H1 (cell line): ENCODE measurements around the gene CC2D1A. TPM values are rescaled to one million over a fixed set of nuclear protein-coding genes. Genes with fewer than 3 reads are reported as not detected.

ENCODE experiments used
- CTCF ChIA-PET: fragments of 300-600 bp; sonication (Branson Sonifier 250); formaldehyde crosslinking; loops from one replicate; lab custom pipeline; 2021; ENCODE audit not compliant: partially characterized antibody; lab: Charles Lee
- POLR2A ChIA-PET: fragments of 300-600 bp; sonication (Branson Sonifier 250); formaldehyde crosslinking; loops from one replicate; lab custom pipeline; 2021; ENCODE audit warnings: inconsistent platforms; ENCODE audit not compliant: partially characterized antibody; lab: Charles Lee
- DNase-seq, 2 experiments: peaks; one replicate each; pipeline versions ENCODE4 v3.0.0 to v3.0.0-alpha.2; 2010 to 2022; ENCODE audit warnings: low spot score in 2 of 2, low read depth in 1 of 2, mixed read lengths in 1 of 2
- FAIRE-seq: peaks from 2 replicates; lab custom pipeline; 2011; peaks lifted over from hg19 to GRCh38; lab: Jason Lieb, UNC
- H2AFZ ChIP-seq: 2 replicates; pipeline ENCODE4 v1.8.1; 2012; ENCODE audit warnings: low read length, inconsistent platforms
- H2AK5ac ChIP-seq: 2 replicates; pipeline ENCODE4 v1.6.1; 2013; ENCODE audit warnings: low read depth, low read length
- H2BK120ac ChIP-seq: replicated peaks from 2 replicates; pipeline ENCODE3; 2013; ENCODE audit warnings: low read depth, low read length, inconsistent platforms
- H2BK12ac ChIP-seq: 2 replicates; pipeline ENCODE4 v1.6.1; 2013; ENCODE audit warnings: low read depth, low read length
- H2BK15ac ChIP-seq: 2 replicates; pipeline ENCODE4 v1.6.1; 2013; ENCODE audit warnings: low read length
- H2BK20ac ChIP-seq: 2 replicates; pipeline ENCODE4 v1.6.1; 2013; ENCODE audit warnings: low read length
- H2BK5ac ChIP-seq: 2 replicates; pipeline ENCODE4 v1.6.1; 2013; ENCODE audit warnings: low read depth, low read length
- H3K14ac ChIP-seq: 2 replicates; pipeline ENCODE4 v1.6.1; 2013; ENCODE audit warnings: inconsistent platforms; ENCODE audit not compliant: insufficient read length
- H3K18ac ChIP-seq: 2 replicates; pipeline ENCODE4 v1.6.1; 2013; ENCODE audit warnings: low read length; ENCODE audit errors: extremely low read depth
- H3K23ac ChIP-seq: 2 replicates; pipeline ENCODE4 v1.6.1; 2013; ENCODE audit warnings: inconsistent platforms; ENCODE audit not compliant: insufficient read length
- H3K23me2 ChIP-seq: 2 replicates; pipeline ENCODE4 v1.6.1; 2013; ENCODE audit warnings: low read depth, low read length
- H3K27ac ChIP-seq: 2 replicates; pipeline ENCODE4 v1.6.1; 2011; ENCODE audit warnings: low read depth, low read length, inconsistent platforms
- H3K27me3 ChIP-seq, 4 experiments: replicated peaks in 1 of 4; 1 replicate in 1 of 4; 2 replicates in 3 of 4; pipeline versions ENCODE4 v1.6.1 to v1.8.1; 2011 to 2013; ENCODE audit warnings: low read length in 3 of 4, mild to moderate bottlenecking in 3 of 4, inconsistent platforms in 2 of 4, mixed read lengths in 2 of 4, moderate library complexity in 1 of 4; ENCODE audit not compliant: control insufficient read depth in 3 of 4, insufficient read depth in 3 of 4; ENCODE audit errors: extremely low read depth in 1 of 4
- H3K36me3 ChIP-seq, 4 experiments: 2 replicates each; pipeline versions ENCODE4 v1.6.1 to v1.8.1; 2011 to 2013; ENCODE audit warnings: mild to moderate bottlenecking in 4 of 4, low read length in 3 of 4, moderate library complexity in 2 of 4, control low read depth in 1 of 4, inconsistent platforms in 1 of 4; ENCODE audit not compliant: insufficient read depth in 4 of 4, control insufficient read depth in 2 of 4
- H3K4ac ChIP-seq: replicated peaks from 2 replicates; pipeline ENCODE3; 2013; ENCODE audit warnings: low read length, low read depth, mixed read lengths, inconsistent platforms; ENCODE audit not compliant: insufficient read length
- H3K4me1 ChIP-seq, 4 experiments: replicated peaks in 1 of 4; 1 replicate in 1 of 4; 2 replicates in 3 of 4; pipeline versions ENCODE4 v1.6.1 to v1.8.1; 2011 to 2013; ENCODE audit warnings: low read length in 3 of 4, inconsistent platforms in 2 of 4, mixed read lengths in 1 of 4; ENCODE audit not compliant: insufficient read depth in 4 of 4, control insufficient read depth in 3 of 4
- H3K4me2 ChIP-seq, 2 experiments: 2 replicates each; pipeline versions ENCODE4 v1.6.1 to v1.8.1; 2011 to 2013; ENCODE audit warnings: low read depth in 2 of 2, low read length in 2 of 2, control low read depth in 1 of 2, inconsistent platforms in 1 of 2, mild to moderate bottlenecking in 1 of 2; ENCODE audit not compliant: insufficient read depth in 1 of 2
- H3K4me3 ChIP-seq, 4 experiments: fragments of 200-600, 300-600 bp in 1 of 4; sonication (generic), shearing (Covaris generic), sonication (Bioruptor Twin) in 1 of 4; 2 replicates each; pipeline versions ENCODE4 v1.5.1 to v1.8.1; 2011 to 2016; ENCODE audit warnings: low read length in 4 of 4, low read depth in 3 of 4, control low read depth in 2 of 4, inconsistent platforms in 2 of 4, mild to moderate bottlenecking in 2 of 4, mixed read lengths in 1 of 4, moderate library complexity in 1 of 4; ENCODE audit not compliant: insufficient read depth in 2 of 4; ENCODE audit errors: extremely low read depth in 1 of 4
- H3K56ac ChIP-seq: replicated peaks from 2 replicates; pipeline ENCODE3; 2013; ENCODE audit warnings: low read depth, mild to moderate bottlenecking, mixed read lengths, low read length, inconsistent platforms; ENCODE audit not compliant: insufficient read length
- H3K79me1 ChIP-seq: 2 replicates; pipeline ENCODE4 v1.6.1; 2013; ENCODE audit warnings: low read depth, low read length, control low read depth
- H3K79me2 ChIP-seq, 2 experiments: 2 replicates each; pipeline versions ENCODE4 v1.6.1 to v1.8.1; 2012 to 2013; ENCODE audit warnings: low read length in 2 of 2, mild to moderate bottlenecking in 2 of 2, inconsistent platforms in 1 of 2; ENCODE audit not compliant: insufficient read depth in 2 of 2, control insufficient read depth in 1 of 2
- H3K9ac ChIP-seq, 4 experiments: replicated peaks in 1 of 4; 1 replicate in 1 of 4; 2 replicates in 3 of 4; pipeline versions ENCODE4 v1.6.1 to v1.8.1; 2011 to 2013; ENCODE audit warnings: low read depth in 3 of 4, low read length in 3 of 4, control low read depth in 2 of 4, mild to moderate bottlenecking in 2 of 4, moderate library complexity in 2 of 4, inconsistent platforms in 1 of 4; ENCODE audit errors: extremely low read depth in 1 of 4
- H3K9me3 ChIP-seq, 2 experiments: 2 replicates each; pipeline versions ENCODE4 v1.6.1 to v1.8.1; 2012 to 2013; ENCODE audit warnings: mild to moderate bottlenecking in 2 of 2, moderate library complexity in 2 of 2, control low read depth in 1 of 2, inconsistent platforms in 1 of 2, low read depth in 1 of 2, low read length in 1 of 2, mixed read lengths in 1 of 2; ENCODE audit not compliant: insufficient read depth in 2 of 2
- H4K20me1 ChIP-seq, 2 experiments: replicated peaks in 1 of 2; 2 replicates each; pipeline versions ENCODE3 to v1.8.1; 2011 to 2013; ENCODE audit warnings: inconsistent platforms in 2 of 2, low read length in 2 of 2, mild to moderate bottlenecking in 1 of 2; ENCODE audit not compliant: insufficient read depth in 2 of 2, control insufficient read depth in 1 of 2
- H4K5ac ChIP-seq: 2 replicates; pipeline ENCODE4 v1.6.1; 2013; ENCODE audit warnings: low read length, low read depth, mixed read lengths, inconsistent platforms; ENCODE audit not compliant: insufficient read length
- H4K8ac ChIP-seq: 2 replicates; pipeline ENCODE4 v1.8.0; 2013; ENCODE audit warnings: mild to moderate bottlenecking, moderate library complexity, low read length, inconsistent platforms; ENCODE audit not compliant: insufficient read depth; ENCODE audit errors: extremely low read depth
- H4K91ac ChIP-seq: replicated peaks from 2 replicates; pipeline ENCODE3; 2013; ENCODE audit warnings: low read length, mixed read lengths, inconsistent platforms; ENCODE audit not compliant: insufficient read length
- KDM4A ChIP-seq: IDR thresholded peaks from one replicate; pipeline ENCODE4 v1.7.1; 2012; ENCODE audit warnings: low read depth, mild to moderate bottlenecking, moderate library complexity, low read length, inconsistent platforms; ENCODE audit not compliant: severe bottlenecking
- SIRT6 ChIP-seq: IDR thresholded peaks from one replicate; pipeline ENCODE4 v1.7.1; 2012; ENCODE audit warnings: low read length, inconsistent platforms
- SP2 ChIP-seq: IDR thresholded peaks from 2 replicates; pipeline ENCODE4 v1.6.1; 2012; ENCODE audit warnings: mild to moderate bottlenecking, low read length, inconsistent platforms
- TBP ChIP-seq: IDR thresholded peaks from 2 replicates; pipeline ENCODE4 v1.6.1; 2011; ENCODE audit warnings: low read depth, low read length, improper control_type of control experiment
- WGBS, 2 experiments: shearing (Covaris generic) in 1 of 2; methylation state at CpG; one replicate each; pipeline versions ENCODE4 v1.1.6 to v1.1.7; 2013 to 2015; ENCODE audit warnings: low lambda C conversion rate in 2 of 2, mixed read lengths in 2 of 2, inconsistent platforms in 1 of 2, low coverage in 1 of 2, missing lambda C conversion rate in 1 of 2; ENCODE audit not compliant: insufficient replicate concordance in 2 of 2, insufficient coverage in 1 of 2, insufficient read length in 1 of 2; ENCODE audit errors: extremely low coverage in 1 of 2, missing lambda C conversion rate in 1 of 2; 5-methylcytosine and 5-hydroxymethylcytosine counted together
- polyA plus RNA-seq, 7 experiments: library from polyadenylated mRNA; depleted of rRNA in 3 of 7; stranded (reverse) in 5 of 7; unstranded in 2 of 7; fragments of >200 nt in 5 of 7; fragments of 200-250 nt in 2 of 7; gene quantifications; 1 replicate in 5 of 7; 2 replicates in 1 of 7; 4 replicates in 1 of 7; pipeline versions ENCODE4 v1.2.1 to v1.2.3, GENCODE V29; 2011 to 2013; ENCODE audit warnings: missing spikeins in 2 of 7, mixed read lengths in 2 of 7
- total RNA-seq: library from RNA; stranded (reverse); fragmentation: NEBNext Ultra II Directional; extraction: Animal tissue kit (Norgen Biotek cat#: 25700); gene quantifications from 2 replicates; pipeline ENCODE4 v1.2.1, GENCODE V29; 2021
- TF ChIP-seq, protein P1 (sequence below), 3 experiments: IDR thresholded peaks; 1 replicate in 2 of 3; 2 replicates in 1 of 3; pipeline versions ENCODE4 v1.5.1 to v1.6.1; 2011; ENCODE audit warnings: low read length in 3 of 3, mild to moderate bottlenecking in 3 of 3, inconsistent platforms in 2 of 3, low read depth in 1 of 3, moderate library complexity in 1 of 3; ENCODE audit not compliant: insufficient read depth in 1 of 3; ENCODE audit errors: control extremely low read depth in 1 of 3
- TF ChIP-seq, protein P2 (sequence below): IDR thresholded peaks from 2 replicates; pipeline ENCODE4 v1.6.1; 2011; ENCODE audit warnings: low read length, improper control_type of control experiment

The CC2D1A gene
- total and polyA plus RNA-seq, 2 of the 8 experiments (the other 6 are each of a cell fraction or from before 2014, with no cell fraction given), result 12.5 to 33.0 TPM

GRCh38 chr19:13978351-13979243 is 72.6 kb downstream of the CC2D1A start:
- Histone ChIP-seq H3K4me1 (peaks cover 0 to 18% (median 10%) of the 10 kb centered on the region in 4 experiments; a peak in 4 of 7 replicates), H2AFZ (no peak overlapping the region), H3K23me2 (peaks cover 2% of the 10 kb centered on the region; the same call in 1 of the 2 replicates), H3K4ac (no peak overlapping the region), H3K79me1 (no peaks in the 10 kb centered on the region), H3K4me3 (peak overlapping the region; percentile 42 to 70 (median 44)), H2BK5ac (peak overlapping the region; percentile 81; the same call in 1 of the 2 replicates), H2BK120ac (no peak overlapping the region), H2BK12ac (no peak overlapping the region), H3K18ac (peak overlapping the region; percentile 83), H3K27me3 (no peaks in the 10 kb centered on the region), H2BK20ac (no peak overlapping the region), H3K79me2 (no peaks in the 10 kb centered on the region), H3K27ac (peak overlapping the region; percentile 56; the same call in 1 of the 2 replicates), H4K20me1 (no peaks in the 10 kb centered on the region), H3K56ac (peak overlapping the region; percentile 4), H4K8ac (peak overlapping the region; percentile 81), H2AK5ac (0 out of 2 replicates have a peak overlapping the region, but pooled peaks have one; percentile 86), H3K9me3 (no peaks in the 10 kb centered on the region), H3K4me2 (peak overlapping the region; percentile 63 to 67), H4K91ac (peak overlapping the region; percentile 95), H3K23ac (no peak overlapping the region), H3K36me3 (peaks cover 0 to 7% (median 0%) of the 10 kb centered on the region in 4 experiments; a peak in 1 of 8 replicates), H3K14ac (no peak overlapping the region), H3K9ac (peak overlapping the region in 3 of 4 experiments; percentile 31 to 51 (median 50); a peak in 4 of 7 replicates), H4K5ac (peak overlapping the region; percentile 48), H2BK15ac (peak overlapping the region; percentile 88; the same call in 1 of the 2 replicates)
- CTCF ChIA-PET, result interaction anchor here (0.5 to 10.3 kb wide), 19 partner anchors 8 to 503 kb away, joined by 3 to 77 read pairs (median 4); partner anchors contain the start of gene IL27RA
- FAIRE-seq (peak; percentile 39), DNase-seq (peak; percentile 94 to 98)
- WGBS, 2 experiments, result 4% methylated on average over 34 of the region's 74 CpGs; no CpG with 5 or more reads in 1 of the 2 experiments
- POLR2A ChIA-PET, result interaction anchor here (0.8 to 4.3 kb wide), 19 partner anchors 8 to 98 kb away, joined by 3 to 34 read pairs (median 5); partner anchors contain the start of genes DCAF15, PODNL1 and RFX1
- TF ChIP-seq SIRT6, result no peak
- TF ChIP-seq TBP, result peak; percentile 23; the same call in 1 of the 2 replicates
- TF ChIP-seq, protein P1, sequence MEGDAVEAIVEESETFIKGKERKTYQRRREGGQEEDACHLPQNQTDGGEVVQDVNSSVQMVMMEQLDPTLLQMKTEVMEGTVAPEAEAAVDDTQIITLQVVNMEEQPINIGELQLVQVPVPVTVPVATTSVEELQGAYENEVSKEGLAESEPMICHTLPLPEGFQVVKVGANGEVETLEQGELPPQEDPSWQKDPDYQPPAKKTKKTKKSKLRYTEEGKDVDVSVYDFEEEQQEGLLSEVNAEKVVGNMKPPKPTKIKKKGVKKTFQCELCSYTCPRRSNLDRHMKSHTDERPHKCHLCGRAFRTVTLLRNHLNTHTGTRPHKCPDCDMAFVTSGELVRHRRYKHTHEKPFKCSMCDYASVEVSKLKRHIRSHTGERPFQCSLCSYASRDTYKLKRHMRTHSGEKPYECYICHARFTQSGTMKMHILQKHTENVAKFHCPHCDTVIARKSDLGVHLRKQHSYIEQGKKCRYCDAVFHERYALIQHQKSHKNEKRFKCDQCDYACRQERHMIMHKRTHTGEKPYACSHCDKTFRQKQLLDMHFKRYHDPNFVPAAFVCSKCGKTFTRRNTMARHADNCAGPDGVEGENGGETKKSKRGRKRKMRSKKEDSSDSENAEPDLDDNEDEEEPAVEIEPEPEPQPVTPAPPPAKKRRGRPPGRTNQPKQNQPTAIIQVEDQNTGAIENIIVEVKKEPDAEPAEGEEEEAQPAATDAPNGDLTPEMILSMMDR (IDR thresholded peaks at IDR 0.05; ENCODE audit: control extremely low read depth in 1 of 3, insufficient read depth in 1 of 3, low read depth in 1 of 3, low read length in 3 of 3), result 0 out of 4 replicates have a peak, but pooled peaks of 1 of the 3 experiments have one; percentile 3
- no peak for TF ChIP-seq SP2
- peak; percentile 39 for TF ChIP-seq KDM4A
- TF ChIP-seq, protein P2, sequence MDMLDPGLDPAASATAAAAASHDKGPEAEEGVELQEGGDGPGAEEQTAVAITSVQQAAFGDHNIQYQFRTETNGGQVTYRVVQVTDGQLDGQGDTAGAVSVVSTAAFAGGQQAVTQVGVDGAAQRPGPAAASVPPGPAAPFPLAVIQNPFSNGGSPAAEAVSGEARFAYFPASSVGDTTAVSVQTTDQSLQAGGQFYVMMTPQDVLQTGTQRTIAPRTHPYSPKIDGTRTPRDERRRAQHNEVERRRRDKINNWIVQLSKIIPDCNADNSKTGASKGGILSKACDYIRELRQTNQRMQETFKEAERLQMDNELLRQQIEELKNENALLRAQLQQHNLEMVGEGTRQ, result no peak
